Measurements from ENCODE around the gene SLC35D3.

- TF ChIP-seq CTCF (IDR thresholded peaks at IDR 0.05) = no peak
- TF ChIP-seq POLR2AphosphoS5 (IDR thresholded peaks at IDR 0.05) = no peak
These were observed 28.9 kb upstream of the SLC35D3 start for GRCh38 chr6:136893187-136893586.

Measured in sigmoid colon (tissue), 4 donors.